ENCODE results near the gene ERICH6B.

DNA sequence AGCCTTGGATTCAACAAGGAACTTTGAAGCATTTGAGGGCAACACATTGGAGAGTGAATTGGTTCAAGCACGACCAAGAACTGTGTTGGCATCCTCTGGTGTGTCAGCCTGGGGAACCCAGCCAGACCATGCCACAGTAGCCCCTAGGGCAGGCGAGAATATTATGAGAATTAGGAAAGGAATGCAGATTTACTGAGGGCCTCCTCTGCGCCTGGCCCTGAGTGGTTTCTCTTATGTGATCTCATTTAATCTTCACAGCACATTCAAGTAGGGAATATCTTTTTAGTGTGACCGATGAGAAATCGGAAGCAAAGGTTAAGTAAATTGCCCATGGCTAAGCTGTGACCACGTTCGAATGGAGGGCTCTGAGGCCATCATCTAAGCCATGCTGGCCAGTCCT, 15.3 kb upstream of the ERICH6B start:
- TF ChIP-seq, protein P1, sequence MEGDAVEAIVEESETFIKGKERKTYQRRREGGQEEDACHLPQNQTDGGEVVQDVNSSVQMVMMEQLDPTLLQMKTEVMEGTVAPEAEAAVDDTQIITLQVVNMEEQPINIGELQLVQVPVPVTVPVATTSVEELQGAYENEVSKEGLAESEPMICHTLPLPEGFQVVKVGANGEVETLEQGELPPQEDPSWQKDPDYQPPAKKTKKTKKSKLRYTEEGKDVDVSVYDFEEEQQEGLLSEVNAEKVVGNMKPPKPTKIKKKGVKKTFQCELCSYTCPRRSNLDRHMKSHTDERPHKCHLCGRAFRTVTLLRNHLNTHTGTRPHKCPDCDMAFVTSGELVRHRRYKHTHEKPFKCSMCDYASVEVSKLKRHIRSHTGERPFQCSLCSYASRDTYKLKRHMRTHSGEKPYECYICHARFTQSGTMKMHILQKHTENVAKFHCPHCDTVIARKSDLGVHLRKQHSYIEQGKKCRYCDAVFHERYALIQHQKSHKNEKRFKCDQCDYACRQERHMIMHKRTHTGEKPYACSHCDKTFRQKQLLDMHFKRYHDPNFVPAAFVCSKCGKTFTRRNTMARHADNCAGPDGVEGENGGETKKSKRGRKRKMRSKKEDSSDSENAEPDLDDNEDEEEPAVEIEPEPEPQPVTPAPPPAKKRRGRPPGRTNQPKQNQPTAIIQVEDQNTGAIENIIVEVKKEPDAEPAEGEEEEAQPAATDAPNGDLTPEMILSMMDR (IDR thresholded peaks at IDR 0.05; ENCODE audit: low read length), result no peak
- TF ChIP-seq EZH2 (IDR thresholded peaks at IDR 0.05; ENCODE audit: borderline replicate concordance, low read length), result no peak

All from OCI-LY1 (cell line).